Trophoblast cell (in vitro differentiated cells and primary cell): ENCODE measurements around the gene CELF4.

Experiments used
- DNase-seq, 2 donors: peaks; one replicate each; pipeline ENCODE4 v3.0.0-alpha.2; 2016
- H2AFZ ChIP-seq: 2 replicates; pipeline ENCODE4 v1.6.1; 2013; ENCODE audit warnings: low read length, moderate library complexity, mild to moderate bottlenecking; ENCODE audit not compliant: insufficient read depth, poor library complexity
- H2AK5ac ChIP-seq: 2 replicates; pipeline ENCODE4 v1.6.1; 2013; ENCODE audit warnings: mild to moderate bottlenecking, low read length
- H2BK120ac ChIP-seq: 2 replicates; pipeline ENCODE4 v1.6.1; 2013; ENCODE audit warnings: low read length, mild to moderate bottlenecking, moderate library complexity; ENCODE audit not compliant: insufficient read depth, poor library complexity
- H2BK12ac ChIP-seq: 2 replicates; pipeline ENCODE4 v1.6.1; 2013; ENCODE audit warnings: mild to moderate bottlenecking, low read length, moderate library complexity
- H2BK5ac ChIP-seq: 2 replicates; pipeline ENCODE4 v1.6.1; 2013; ENCODE audit warnings: low read length, low read depth, moderate library complexity, mild to moderate bottlenecking; ENCODE audit not compliant: poor library complexity
- H3K14ac ChIP-seq: 2 replicates; pipeline ENCODE4 v1.6.1; 2013; ENCODE audit warnings: mild to moderate bottlenecking, low read length
- H3K18ac ChIP-seq: 2 replicates; pipeline ENCODE4 v1.6.1; 2013; ENCODE audit warnings: mild to moderate bottlenecking, low read length
- H3K23ac ChIP-seq: 2 replicates; pipeline ENCODE4 v1.6.1; 2013; ENCODE audit warnings: low read length
- H3K27ac ChIP-seq: 2 replicates; pipeline ENCODE4 v1.5.1; 2013; ENCODE audit warnings: low read depth, mild to moderate bottlenecking, inconsistent platforms, low read length, moderate library complexity
- H3K27me3 ChIP-seq: 2 replicates; pipeline ENCODE4 v1.6.1; 2013; ENCODE audit warnings: inconsistent platforms, mild to moderate bottlenecking, low read length, moderate library complexity; ENCODE audit not compliant: insufficient read depth
- H3K36me3 ChIP-seq, 2 experiments: 1 replicate in 1 of 2; 2 replicates in 1 of 2; pipeline ENCODE4 v1.6.1; 2013; ENCODE audit warnings: low read length in 2 of 2, mild to moderate bottlenecking in 2 of 2, moderate library complexity in 1 of 2; ENCODE audit not compliant: insufficient read depth in 2 of 2, control insufficient read depth in 1 of 2
- H3K4ac ChIP-seq: 2 replicates; pipeline ENCODE4 v1.6.1; 2013; ENCODE audit warnings: low read depth, mild to moderate bottlenecking, low read length, moderate library complexity
- H3K4me1 ChIP-seq, 2 experiments: 1 replicate in 1 of 2; 2 replicates in 1 of 2; pipeline ENCODE4 v1.6.1; 2013; ENCODE audit warnings: low read length in 2 of 2, mild to moderate bottlenecking in 2 of 2, moderate library complexity in 1 of 2; ENCODE audit not compliant: insufficient read depth in 2 of 2, control insufficient read depth in 1 of 2
- H3K4me2 ChIP-seq: 2 replicates; pipeline ENCODE4 v1.6.1; 2013; ENCODE audit warnings: inconsistent platforms, mild to moderate bottlenecking, low read length, moderate library complexity
- H3K4me3 ChIP-seq: 2 replicates; pipeline ENCODE4 v1.5.1; 2013; ENCODE audit warnings: mild to moderate bottlenecking, low read depth, low read length, inconsistent platforms
- H3K79me1 ChIP-seq: one replicate; pipeline ENCODE4 v1.6.1; 2013; ENCODE audit warnings: low read length
- H3K79me2 ChIP-seq: 2 replicates; pipeline ENCODE4 v1.6.1; 2013; ENCODE audit warnings: low read length, mild to moderate bottlenecking; ENCODE audit not compliant: control insufficient read depth, insufficient read depth, poor library complexity
- H3K9ac ChIP-seq: 2 replicates; pipeline ENCODE4 v1.6.1; 2013; ENCODE audit warnings: mild to moderate bottlenecking, low read length
- H3K9me3 ChIP-seq: 2 replicates; pipeline ENCODE4 v1.6.1; 2013; ENCODE audit warnings: low read depth, mild to moderate bottlenecking, control low read depth, inconsistent platforms, low read length; ENCODE audit not compliant: insufficient read depth
- H4K12ac ChIP-seq: 2 replicates; pipeline ENCODE4 v1.6.1; 2013; ENCODE audit warnings: low read depth, mild to moderate bottlenecking, low read length, moderate library complexity
- H4K8ac ChIP-seq: 2 replicates; pipeline ENCODE4 v1.6.1; 2013; ENCODE audit warnings: low read depth, mild to moderate bottlenecking, low read length, moderate library complexity
- H4K91ac ChIP-seq: one replicate; pipeline ENCODE4 v1.6.1; 2013; ENCODE audit warnings: low read depth, mild to moderate bottlenecking, low read length, moderate library complexity
- WGBS: extraction: QIAGEN DNeasy Blood & Tissue Kit; methylation state at CpG from one replicate; pipeline ENCODE4 v1.1.7; 2013; ENCODE audit warnings: missing lambda C conversion rate; ENCODE audit not compliant: insufficient read length, insufficient coverage; ENCODE audit errors: extremely low coverage; 5-methylcytosine and 5-hydroxymethylcytosine counted together

CELF4 gene

GRCh38 chr18:37551846-37552245, 13.8 kb downstream of the CELF4 start:
- no peak overlapping the region for H4K91ac ChIP-seq
- no peak overlapping the region for H3K4me3 ChIP-seq

GRCh38 chr18:37551249-37551648, 14.3 kb downstream of the CELF4 start:
- WGBS, result no CpG with 5 or more reads among the region's 3 CpGs
- H3K18ac ChIP-seq, result no peak overlapping the region

More at GRCh38 chr18:37551846-37552245, 13.8 kb downstream of the CELF4 start:
- H3K14ac ChIP-seq, result no peak overlapping the region
- H3K9me3 ChIP-seq, result peaks cover 2% of the 10 kb centered on the region
- H3K79me1 ChIP-seq, result no peaks in the 10 kb centered on the region
- no peak overlapping the region for H2AFZ ChIP-seq
- H2BK5ac ChIP-seq, result no peak overlapping the region
- no peak overlapping the region for H4K12ac ChIP-seq
- H2BK12ac ChIP-seq, result no peak overlapping the region
- H3K27ac ChIP-seq, result no peak overlapping the region
- no peaks in the 10 kb centered on the region for H3K27me3 ChIP-seq
- no peaks in the 10 kb centered on the region for H3K79me2 ChIP-seq
- no peak overlapping the region for H4K8ac ChIP-seq
- no peak overlapping the region for H3K18ac ChIP-seq
- no peaks in the 10 kb centered on the region for H3K36me3 ChIP-seq
- H3K4me2 ChIP-seq, result no peak overlapping the region
- no peak overlapping the region for H3K9ac ChIP-seq
- no peak overlapping the region for H2BK120ac ChIP-seq
- H2AK5ac ChIP-seq, result no peak overlapping the region
- no peak for DNase-seq
- no peaks in the 10 kb centered on the region for H3K4me1 ChIP-seq
- no peak overlapping the region for H3K4ac ChIP-seq
- no CpG with 5 or more reads among the region's 8 CpGs for WGBS
- H3K23ac ChIP-seq, result no peak overlapping the region

GRCh38 chr18:37550118-37550875, 15.3 kb downstream of the CELF4 start:
- H3K79me2 ChIP-seq, result no peaks in the 10 kb centered on the region

More at GRCh38 chr18:37551249-37551648, 14.3 kb downstream of the CELF4 start:
- Histone ChIP-seq H2BK120ac (no peak overlapping the region), H3K23ac (no peak overlapping the region), H3K4me1 (no peaks in the 10 kb centered on the region), H2AK5ac (no peak overlapping the region), H3K79me2 (no peaks in the 10 kb centered on the region), H4K8ac (no peak overlapping the region), H3K79me1 (no peaks in the 10 kb centered on the region), H4K12ac (no peak overlapping the region), H3K14ac (no peak overlapping the region), H3K4me3 (no peak overlapping the region), H2BK5ac (no peak overlapping the region), H3K27ac (no peak overlapping the region), H2AFZ (no peak overlapping the region), H3K36me3 (no peaks in the 10 kb centered on the region), H4K91ac (no peak overlapping the region), H2BK12ac (no peak overlapping the region), H3K4ac (no peak overlapping the region), H3K9ac (no peak overlapping the region), H3K9me3 (peaks cover 3% of the 10 kb centered on the region), H3K4me2 (no peak overlapping the region), H3K27me3 (no peaks in the 10 kb centered on the region)
- DNase-seq, result no peak

GRCh38 chr18:37548679-37549289, 16.8 kb downstream of the CELF4 start:
- WGBS, result no CpG with 5 or more reads among the region's 12 CpGs
- no peaks in the 10 kb centered on the region for H3K79me1 ChIP-seq
- no peak overlapping the region for H3K4me2 ChIP-seq
- no peak overlapping the region for H4K91ac ChIP-seq
- no peak overlapping the region for H2BK12ac ChIP-seq
- H4K8ac ChIP-seq, result no peak overlapping the region
- no peak overlapping the region for H2AFZ ChIP-seq
- H3K4me1 ChIP-seq, result no peaks in the 10 kb centered on the region
- H2BK5ac ChIP-seq, result no peak overlapping the region
- H2AK5ac ChIP-seq, result no peak overlapping the region
- H3K9me3 ChIP-seq, result peaks cover 3% of the 10 kb centered on the region
- no peaks in the 10 kb centered on the region for H3K36me3 ChIP-seq
- H3K27ac ChIP-seq, result no peak overlapping the region
- no peak overlapping the region for H3K4me3 ChIP-seq
- no peak overlapping the region for H4K12ac ChIP-seq
- H3K79me2 ChIP-seq, result no peaks in the 10 kb centered on the region
- DNase-seq, result no peak
- H3K14ac ChIP-seq, result no peak overlapping the region
- no peak overlapping the region for H3K9ac ChIP-seq
- H3K4ac ChIP-seq, result no peak overlapping the region
- H2BK120ac ChIP-seq, result no peak overlapping the region
- no peaks in the 10 kb centered on the region for H3K27me3 ChIP-seq
- H3K18ac ChIP-seq, result no peak overlapping the region
- no peak overlapping the region for H3K23ac ChIP-seq

More at GRCh38 chr18:37550118-37550875, 15.3 kb downstream of the CELF4 start:
- Histone ChIP-seq H3K4me3 (no peak overlapping the region), H3K27ac (no peak overlapping the region), H3K4me2 (no peak overlapping the region), H4K91ac (no peak overlapping the region), H3K27me3 (no peaks in the 10 kb centered on the region), H2AFZ (no peak overlapping the region), H4K8ac (no peak overlapping the region), H2AK5ac (no peak overlapping the region), H3K79me1 (no peaks in the 10 kb centered on the region), H3K4ac (no peak overlapping the region), H3K4me1 (no peaks in the 10 kb centered on the region), H3K23ac (no peak overlapping the region), H2BK120ac (no peak overlapping the region), H2BK12ac (no peak overlapping the region), H3K18ac (no peak overlapping the region), H4K12ac (no peak overlapping the region), H2BK5ac (no peak overlapping the region), H3K36me3 (no peaks in the 10 kb centered on the region), H3K9ac (no peak overlapping the region), H3K9me3 (peaks cover 3% of the 10 kb centered on the region), H3K14ac (no peak overlapping the region)
- WGBS, result no CpG with 5 or more reads among the region's 10 CpGs
- DNase-seq, result no peak
